HG03025 (cell line): ENCODE data around the gene MPEG1.

ENCODE experiments used
- ATAC-seq: cut with Tn5 transposase; IDR thresholded peaks from one replicate; pipeline ENCODE4 v1.9.1; 2021; ENCODE audit warnings: mild to moderate bottlenecking, moderate library complexity; ENCODE audit not compliant: unreplicated experiment, low FRiP score

Gene MPEG1

GRCh38 chr11:59173080-59173963 lies 39.4 kb downstream of the MPEG1 start:
- ATAC-seq: peak; percentile 8

- ATAC-seq: peak; percentile 36
These were observed 40.2 kb downstream of the MPEG1 start for GRCh38 chr11:59172345-59173079.

DNA sequence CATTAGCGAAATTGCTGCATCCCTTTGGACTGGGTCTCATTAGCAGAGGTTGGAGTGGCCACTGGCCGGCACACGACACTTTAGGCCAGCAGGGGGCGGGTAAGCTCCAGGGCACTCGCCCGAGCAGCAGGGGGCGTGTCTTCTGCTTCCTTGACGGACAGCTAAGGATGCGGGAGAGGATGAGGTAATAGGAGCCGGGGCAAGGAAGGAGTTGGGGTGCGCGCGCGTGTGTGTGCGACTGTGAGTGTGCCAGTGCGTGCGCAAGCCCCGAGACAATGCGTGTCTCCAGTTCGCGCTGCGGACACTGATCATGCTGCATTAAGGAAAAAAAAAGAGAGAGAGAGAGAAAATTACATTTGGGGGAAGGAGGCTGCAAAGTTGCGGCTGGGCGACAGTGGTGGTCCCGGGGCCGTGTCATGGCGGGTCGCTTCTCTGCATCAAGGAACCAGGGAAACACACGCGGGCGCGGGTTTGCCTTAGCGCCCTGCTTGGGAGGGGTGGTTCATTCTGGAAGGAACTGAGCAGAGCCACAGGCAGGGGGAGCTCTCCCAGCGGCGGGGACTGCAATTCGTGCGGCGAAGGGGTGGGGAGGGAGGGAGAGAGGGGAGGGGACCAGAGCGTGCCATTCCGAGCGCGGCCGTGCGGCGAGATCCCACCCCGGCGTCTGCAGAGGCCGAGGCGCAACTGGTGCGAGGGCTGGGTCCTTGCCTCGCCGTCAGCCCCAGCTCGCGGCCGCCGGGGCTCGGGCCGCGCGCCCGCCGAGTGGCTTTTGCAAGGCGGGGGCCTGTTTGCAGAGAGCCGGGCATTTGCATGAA lies 41.0 kb downstream of the MPEG1 start, which contains the start of gene DTX4:
Gene DTX4, plus strand, starts transcription at position 625 of the 815 bp plus-strand sequence. CDS start 464 bp downstream, outside the sequence.
- peak; percentile 79 for ATAC-seq

DNA sequence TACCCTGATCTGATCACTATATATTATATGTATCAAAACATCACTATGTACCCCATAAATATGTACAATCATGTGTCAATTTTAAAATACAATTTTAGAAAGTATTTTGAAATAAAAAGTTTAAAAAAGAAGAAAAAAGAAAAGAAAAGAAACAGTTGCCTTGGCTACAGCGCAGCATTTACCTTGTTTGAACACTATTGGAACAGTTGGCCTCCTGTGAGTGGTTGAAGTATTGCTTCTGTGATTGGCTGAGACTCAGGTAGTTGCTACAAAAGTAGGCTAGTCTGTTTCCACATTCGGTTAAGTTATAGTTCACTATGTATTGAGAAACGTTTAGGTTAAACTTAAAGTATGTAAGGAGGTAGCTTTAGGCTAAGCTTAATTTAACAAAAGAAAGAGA lies 48.7 kb downstream of the MPEG1 start:
- no peak for ATAC-seq
